ENCODE data around the gene PTPN20.
"Not testable (repeated sequence)": the region's sequence is repeated elsewhere in the genome, so short reads cannot be mapped to it uniquely, and the experiment has no call there.

Gene PTPN20

DNA sequence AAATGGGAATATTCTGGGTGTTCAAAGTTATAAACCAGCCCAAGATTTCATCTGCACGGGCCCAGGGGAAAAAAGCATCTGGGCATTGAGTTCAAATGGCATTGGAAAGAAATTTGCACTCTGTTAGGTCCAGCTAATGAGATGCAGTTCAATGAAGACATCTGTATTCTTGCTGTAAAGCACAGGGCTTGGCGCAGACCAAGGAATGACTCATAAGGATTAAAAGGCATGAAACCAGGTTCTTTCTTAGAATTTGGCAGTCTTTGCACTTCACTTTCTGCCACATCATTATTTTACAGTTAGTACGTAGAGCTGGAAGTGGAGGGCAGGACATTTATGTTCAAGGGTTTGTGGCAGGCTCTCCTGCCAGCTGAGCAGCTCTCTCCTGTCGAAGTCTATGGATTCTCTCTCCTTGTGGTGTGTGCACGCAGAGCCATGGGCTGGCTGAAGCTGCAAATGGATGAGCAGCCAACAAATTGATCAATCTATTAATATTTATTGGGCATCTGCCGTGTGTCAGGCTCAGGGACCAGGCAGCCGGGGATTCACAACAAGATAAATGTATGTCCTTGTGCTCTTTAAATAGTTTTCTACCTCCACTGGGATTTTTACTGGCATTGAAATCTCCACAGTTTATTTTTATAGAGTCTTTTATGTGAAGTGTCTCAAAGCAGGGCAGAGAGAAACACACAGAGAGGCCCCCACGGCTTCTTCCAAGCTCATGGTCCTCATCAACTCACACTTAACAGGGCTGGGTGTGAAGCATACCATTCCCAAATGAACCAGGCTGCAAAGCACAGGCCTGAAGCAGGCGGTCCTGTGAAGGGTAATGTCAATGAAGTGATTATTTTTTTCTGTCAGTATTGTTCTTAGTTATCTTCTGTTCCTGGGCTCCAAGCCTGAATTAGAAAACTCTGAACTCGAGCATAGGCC is 3.8 kb upstream of the PTPN20 start:
- H3K4me1 ChIP-seq (ENCODE audit: control insufficient read depth, low read depth, low read length); H3K4me3 ChIP-seq (ENCODE audit: low read length); H3K36me3 ChIP-seq (ENCODE audit: control insufficient read depth, low read depth, low read length): not testable (repeated sequence)

DNA sequence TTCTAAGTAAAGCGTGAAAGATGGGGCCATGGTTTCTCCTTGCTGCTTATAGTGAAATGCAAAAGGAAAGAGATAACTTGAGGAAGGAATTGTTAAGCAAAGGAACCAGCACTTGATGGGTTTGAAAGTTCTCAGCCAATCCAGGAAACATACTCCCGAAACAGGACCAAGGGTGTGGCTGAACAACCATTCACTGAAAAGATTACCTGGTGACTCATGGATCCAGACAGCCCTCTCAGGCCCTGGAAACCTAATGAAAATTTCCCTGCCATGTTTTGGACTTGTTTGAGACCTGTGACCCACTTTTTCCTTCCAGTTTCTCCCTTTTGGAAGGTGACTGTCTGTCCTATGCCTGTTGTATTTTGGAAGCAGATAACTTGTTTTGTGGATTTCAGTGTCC is 11.3 kb downstream of the PTPN20 start:
- not testable (repeated sequence) for H3K27ac ChIP-seq (ENCODE audit: low read length); H3K9me3 ChIP-seq (ENCODE audit: control insufficient read depth, low read depth, low read length); H3K4me1 ChIP-seq (ENCODE audit: control insufficient read depth, low read depth, low read length); H3K27me3 ChIP-seq (ENCODE audit: control insufficient read depth, insufficient read depth, low read length); H3K4me3 ChIP-seq (ENCODE audit: low read length); H3K9ac ChIP-seq (ENCODE audit: low read length); H3K36me3 ChIP-seq (ENCODE audit: control insufficient read depth, low read depth, low read length)

More for the DNA sequence above, 3.8 kb upstream of the PTPN20 start:
- H3K9me3 ChIP-seq (ENCODE audit: control insufficient read depth, low read depth, low read length); H3K27me3 ChIP-seq (ENCODE audit: control insufficient read depth, insufficient read depth, low read length); H3K9ac ChIP-seq (ENCODE audit: low read length); H3K27ac ChIP-seq (ENCODE audit: low read length): not testable (repeated sequence)

DNA sequence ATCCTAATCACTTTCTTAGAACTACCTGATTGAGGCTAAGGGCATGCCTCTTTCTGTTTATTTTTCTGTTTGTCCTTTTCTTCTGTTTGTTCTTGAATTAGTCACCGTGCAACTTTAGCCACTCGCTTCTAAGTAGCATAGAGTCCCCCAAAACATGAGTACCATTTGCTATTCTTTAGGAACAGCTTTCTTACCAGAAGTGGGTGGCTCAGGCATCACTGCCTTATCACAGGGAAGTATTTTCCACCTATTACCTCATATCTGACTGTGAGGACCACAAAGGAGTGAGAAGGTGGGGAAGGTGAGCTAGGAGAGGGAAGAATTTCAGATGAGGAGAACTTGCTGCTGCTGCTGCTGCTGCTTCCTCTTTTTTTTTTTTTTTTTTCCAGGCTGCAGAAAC is 13.9 kb downstream of the PTPN20 start:
- H3K9me3 ChIP-seq (ENCODE audit: control insufficient read depth, low read depth, low read length); H3K36me3 ChIP-seq (ENCODE audit: control insufficient read depth, low read depth, low read length); H3K27me3 ChIP-seq (ENCODE audit: control insufficient read depth, insufficient read depth, low read length); H3K27ac ChIP-seq (ENCODE audit: low read length); H3K4me3 ChIP-seq (ENCODE audit: low read length); H3K4me1 ChIP-seq (ENCODE audit: control insufficient read depth, low read depth, low read length); H3K9ac ChIP-seq (ENCODE audit: low read length): not testable (repeated sequence)

DNA sequence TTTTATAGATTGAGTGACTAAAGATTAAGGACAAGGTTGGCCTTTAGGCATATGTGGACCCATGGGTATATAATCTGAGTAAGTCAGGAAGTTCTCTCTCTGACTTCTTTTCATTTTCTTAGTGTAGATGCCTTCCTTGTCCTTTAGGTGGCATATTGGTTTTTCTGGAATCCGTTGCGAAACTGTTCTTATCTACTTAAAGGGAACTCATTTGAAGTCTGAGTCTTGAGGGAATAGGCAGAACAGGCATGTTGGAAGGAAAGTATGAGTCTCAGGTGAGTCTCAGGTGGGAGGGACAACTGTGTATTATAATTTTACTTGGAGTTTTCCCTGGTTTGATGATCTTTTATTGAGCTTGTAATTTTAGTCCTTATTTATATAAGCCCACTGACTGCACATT is 14.6 kb downstream of the PTPN20 start:
- not testable (repeated sequence) for H3K9ac ChIP-seq (ENCODE audit: low read length); H3K27me3 ChIP-seq (ENCODE audit: control insufficient read depth, insufficient read depth, low read length); H3K4me1 ChIP-seq (ENCODE audit: control insufficient read depth, low read depth, low read length); H3K27ac ChIP-seq (ENCODE audit: low read length); H3K9me3 ChIP-seq (ENCODE audit: control insufficient read depth, low read depth, low read length); H3K36me3 ChIP-seq (ENCODE audit: control insufficient read depth, low read depth, low read length); H3K4me3 ChIP-seq (ENCODE audit: low read length)

DNA sequence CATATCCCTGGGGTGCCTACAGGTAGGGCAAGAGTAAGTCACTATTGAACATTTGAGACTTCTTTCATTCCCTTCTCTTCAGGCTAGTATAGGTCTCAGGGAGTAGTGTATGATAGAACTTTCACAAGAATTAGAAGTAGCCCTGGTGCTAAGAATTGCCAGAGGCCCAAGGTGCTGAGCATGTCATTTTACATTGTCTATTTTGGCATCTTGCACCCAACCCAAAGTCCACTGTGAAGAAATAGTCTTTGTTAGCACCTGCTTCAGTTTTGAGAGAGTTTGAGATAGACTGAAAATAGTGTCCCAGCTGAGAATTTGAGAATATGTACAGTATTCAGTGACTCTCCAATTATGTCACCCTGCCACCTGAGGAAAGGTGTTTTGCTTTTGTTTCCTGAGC is 17.6 kb downstream of the PTPN20 start:
- H3K27me3 ChIP-seq (ENCODE audit: control insufficient read depth, insufficient read depth, low read length); H3K9me3 ChIP-seq (ENCODE audit: control insufficient read depth, low read depth, low read length); H3K4me3 ChIP-seq (ENCODE audit: low read length); H3K9ac ChIP-seq (ENCODE audit: low read length); H3K4me1 ChIP-seq (ENCODE audit: control insufficient read depth, low read depth, low read length); H3K27ac ChIP-seq (ENCODE audit: low read length); H3K36me3 ChIP-seq (ENCODE audit: control insufficient read depth, low read depth, low read length): not testable (repeated sequence)

DNA sequence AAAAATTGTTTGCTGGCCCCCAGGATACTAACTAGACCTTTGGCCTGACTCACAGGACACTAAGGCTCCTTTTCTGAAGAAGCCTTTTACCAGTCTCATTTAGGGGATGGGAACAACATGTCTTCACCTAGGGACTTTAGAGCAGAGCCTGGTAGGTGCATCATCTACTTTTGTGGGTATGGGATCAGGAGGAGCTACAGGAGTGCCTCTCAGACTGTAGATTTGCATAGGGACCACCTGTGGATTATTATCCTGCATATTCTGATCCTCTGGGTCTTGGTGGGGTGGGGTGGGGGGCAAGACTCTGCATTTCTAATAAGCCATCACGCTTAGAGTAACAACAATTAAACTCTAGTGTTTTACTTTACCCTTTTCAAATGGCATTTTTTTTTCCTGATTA is 21.2 kb downstream of the PTPN20 start:
- H3K4me3 ChIP-seq (ENCODE audit: low read length); H3K9ac ChIP-seq (ENCODE audit: low read length); H3K4me1 ChIP-seq (ENCODE audit: control insufficient read depth, low read depth, low read length); H3K9me3 ChIP-seq (ENCODE audit: control insufficient read depth, low read depth, low read length); H3K27ac ChIP-seq (ENCODE audit: low read length); H3K36me3 ChIP-seq (ENCODE audit: control insufficient read depth, low read depth, low read length); H3K27me3 ChIP-seq (ENCODE audit: control insufficient read depth, insufficient read depth, low read length): not testable (repeated sequence)

DNA sequence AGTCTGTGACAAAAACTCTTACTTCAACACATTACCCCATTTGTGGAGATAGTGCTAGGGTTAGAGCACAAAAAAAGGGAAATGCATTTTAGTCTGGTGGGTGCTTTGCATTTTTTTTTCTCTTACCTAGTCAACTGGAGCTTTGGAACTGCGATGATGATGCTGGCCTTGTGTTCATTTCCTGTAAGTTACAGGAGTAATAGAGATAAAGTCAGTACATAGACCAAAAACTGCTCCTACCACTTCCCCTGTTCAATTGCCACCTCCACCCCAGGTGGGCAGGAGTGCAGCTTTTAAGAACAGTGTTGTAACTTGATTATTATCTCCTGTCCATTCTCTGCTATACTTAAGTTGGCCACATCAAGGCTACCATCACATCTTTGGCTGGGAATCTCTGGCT is 29.9 kb downstream of the PTPN20 start:
- not testable (repeated sequence) for H3K36me3 ChIP-seq (ENCODE audit: control insufficient read depth, low read depth, low read length); H3K27ac ChIP-seq (ENCODE audit: low read length); H3K27me3 ChIP-seq (ENCODE audit: control insufficient read depth, insufficient read depth, low read length); H3K9me3 ChIP-seq (ENCODE audit: control insufficient read depth, low read depth, low read length); H3K9ac ChIP-seq (ENCODE audit: low read length); H3K4me1 ChIP-seq (ENCODE audit: control insufficient read depth, low read depth, low read length); H3K4me3 ChIP-seq (ENCODE audit: low read length)

DNA sequence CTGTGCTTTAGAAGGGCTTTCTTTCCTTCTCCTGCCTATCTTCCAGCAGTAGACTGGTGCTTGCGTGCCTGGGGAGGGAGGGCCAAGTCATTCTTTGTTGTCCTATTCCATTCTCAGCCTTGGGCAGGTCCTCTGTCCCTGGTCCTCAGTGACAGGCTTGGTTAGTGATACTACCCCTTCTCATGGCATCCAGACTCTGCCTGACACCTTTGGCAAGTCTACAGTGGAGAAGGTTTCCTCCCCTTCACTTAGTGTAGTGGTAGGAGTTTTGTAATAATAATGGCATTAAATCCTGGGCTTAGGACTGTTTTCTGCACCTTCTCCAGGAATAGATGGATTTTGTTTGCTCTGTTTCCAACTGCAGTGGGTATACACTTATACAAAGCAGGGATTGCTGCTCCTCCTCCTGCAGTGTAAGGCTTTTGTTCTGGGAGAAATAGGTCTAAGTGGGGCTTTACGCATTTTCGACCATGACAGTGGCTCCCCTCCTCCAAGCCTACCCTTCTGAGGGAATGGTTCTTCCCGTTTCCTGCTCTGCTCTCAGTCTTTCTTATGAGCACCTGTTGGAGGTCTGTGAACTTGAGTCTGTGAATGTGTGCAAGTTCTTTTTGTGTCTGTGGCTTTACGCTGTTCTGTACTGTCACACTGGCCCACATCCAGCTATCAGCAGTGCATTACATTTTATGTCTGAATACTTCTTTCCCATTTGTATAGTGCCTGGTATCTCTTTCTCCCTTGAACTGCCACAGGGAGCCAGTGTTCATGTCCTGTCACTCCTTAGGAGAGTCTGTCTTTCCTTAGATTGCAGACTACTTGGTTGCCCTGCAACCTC is 37.7 kb downstream of the PTPN20 start:
- not testable (repeated sequence) for H3K27me3 ChIP-seq (ENCODE audit: control insufficient read depth, insufficient read depth, low read length); H3K9me3 ChIP-seq (ENCODE audit: control insufficient read depth, low read depth, low read length); H3K9ac ChIP-seq (ENCODE audit: low read length); H3K27ac ChIP-seq (ENCODE audit: low read length); H3K4me3 ChIP-seq (ENCODE audit: low read length); H3K4me1 ChIP-seq (ENCODE audit: control insufficient read depth, low read depth, low read length); H3K36me3 ChIP-seq (ENCODE audit: control insufficient read depth, low read depth, low read length)

DNA sequence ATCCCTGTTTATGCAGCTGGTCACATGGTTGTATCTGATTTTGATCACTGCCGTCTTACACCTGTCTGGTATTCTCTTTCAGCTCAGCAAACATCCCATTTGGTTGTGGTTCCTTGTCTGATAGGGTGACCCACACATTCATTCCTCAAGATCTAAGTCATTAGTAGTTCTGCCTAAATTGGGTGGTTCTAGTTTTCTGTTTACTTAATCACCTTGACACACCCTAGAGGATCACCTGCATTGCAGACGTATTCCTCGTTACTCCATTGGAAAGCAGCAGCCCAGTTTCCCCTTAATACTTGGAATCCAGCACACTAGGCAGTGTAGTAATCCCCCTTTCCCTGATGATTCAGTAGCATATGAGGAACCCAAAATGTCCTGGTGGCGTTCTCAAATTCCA is 41.3 kb downstream of the PTPN20 start:
- not testable (repeated sequence) for H3K27me3 ChIP-seq (ENCODE audit: control insufficient read depth, insufficient read depth, low read length); H3K9ac ChIP-seq (ENCODE audit: low read length); H3K36me3 ChIP-seq (ENCODE audit: control insufficient read depth, low read depth, low read length); H3K27ac ChIP-seq (ENCODE audit: low read length); H3K4me1 ChIP-seq (ENCODE audit: control insufficient read depth, low read depth, low read length); H3K4me3 ChIP-seq (ENCODE audit: low read length); H3K9me3 ChIP-seq (ENCODE audit: control insufficient read depth, low read depth, low read length)

DNA sequence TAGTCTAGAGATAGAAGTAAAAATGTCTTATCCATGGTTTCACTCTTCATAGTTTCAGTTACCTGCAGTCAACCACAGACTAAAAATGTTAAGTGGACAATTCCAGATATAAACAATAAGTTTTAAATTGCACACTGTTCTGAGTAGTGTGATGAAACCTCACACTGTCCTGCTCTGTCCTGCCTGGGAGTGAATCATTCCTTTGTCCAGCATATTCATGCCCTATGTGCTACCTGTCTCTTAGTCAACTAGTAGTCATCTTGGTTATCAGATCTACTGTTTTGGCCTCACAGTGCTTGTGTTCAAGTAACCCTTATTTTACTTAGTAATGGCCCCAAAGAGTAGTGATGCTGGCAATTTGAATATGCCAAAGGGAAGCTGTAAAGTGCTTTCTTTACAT is 49.5 kb downstream of the PTPN20 start:
- not testable (repeated sequence) for H3K9ac ChIP-seq (ENCODE audit: low read length); H3K27me3 ChIP-seq (ENCODE audit: control insufficient read depth, insufficient read depth, low read length); H3K4me1 ChIP-seq (ENCODE audit: control insufficient read depth, low read depth, low read length); H3K27ac ChIP-seq (ENCODE audit: low read length); H3K9me3 ChIP-seq (ENCODE audit: control insufficient read depth, low read depth, low read length); H3K36me3 ChIP-seq (ENCODE audit: control insufficient read depth, low read depth, low read length); H3K4me3 ChIP-seq (ENCODE audit: low read length)

DNA sequence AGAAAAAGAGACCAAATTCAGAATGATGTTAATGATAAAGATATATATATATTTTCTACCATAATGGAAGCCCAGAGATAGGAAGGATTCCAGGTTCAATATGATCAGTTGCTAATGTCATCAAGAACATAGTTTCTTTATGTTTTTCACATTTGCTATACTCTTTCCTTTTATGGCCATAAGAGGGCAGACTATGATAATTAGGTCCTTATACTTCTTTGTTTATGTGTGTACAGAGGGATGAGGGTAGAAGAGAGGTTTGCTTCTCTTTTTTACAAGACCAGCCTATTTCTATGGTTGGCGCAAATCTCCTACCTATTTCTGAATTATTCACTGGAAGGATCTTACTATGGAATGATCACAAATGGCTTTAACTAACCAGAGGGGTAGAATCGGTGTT is 52.1 kb downstream of the PTPN20 start:
- H3K36me3 ChIP-seq (ENCODE audit: control insufficient read depth, low read depth, low read length); H3K4me1 ChIP-seq (ENCODE audit: control insufficient read depth, low read depth, low read length); H3K9ac ChIP-seq (ENCODE audit: low read length); H3K27me3 ChIP-seq (ENCODE audit: control insufficient read depth, insufficient read depth, low read length); H3K9me3 ChIP-seq (ENCODE audit: control insufficient read depth, low read depth, low read length); H3K4me3 ChIP-seq (ENCODE audit: low read length); H3K27ac ChIP-seq (ENCODE audit: low read length): not testable (repeated sequence)

DNA sequence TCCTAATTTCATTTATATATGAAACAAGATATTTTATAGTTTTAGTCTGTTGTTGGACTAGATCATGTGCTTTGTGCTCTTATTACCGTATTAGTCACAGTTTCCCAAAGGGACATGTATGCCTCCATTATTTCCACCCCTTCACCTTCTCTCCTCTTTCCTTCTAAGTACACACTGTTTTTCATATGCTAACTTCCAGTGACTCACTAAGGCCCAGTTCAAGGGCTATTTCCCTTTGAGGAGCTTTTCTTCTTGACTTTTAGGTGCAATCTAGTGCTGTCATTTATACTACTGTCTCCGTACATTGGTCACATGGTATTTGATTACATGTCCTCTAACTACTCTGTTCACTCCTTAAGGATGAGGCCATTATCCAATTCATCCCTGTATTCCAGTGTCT is 55.8 kb downstream of the PTPN20 start:
- not testable (repeated sequence) for H3K9me3 ChIP-seq (ENCODE audit: control insufficient read depth, low read depth, low read length); H3K36me3 ChIP-seq (ENCODE audit: control insufficient read depth, low read depth, low read length); H3K4me1 ChIP-seq (ENCODE audit: control insufficient read depth, low read depth, low read length); H3K27me3 ChIP-seq (ENCODE audit: control insufficient read depth, insufficient read depth, low read length); H3K4me3 ChIP-seq (ENCODE audit: low read length); H3K9ac ChIP-seq (ENCODE audit: low read length); H3K27ac ChIP-seq (ENCODE audit: low read length)

Measured in iPS-18a (cell line).